ENCODE results near the gene EPHA2. TPM values are rescaled to one million over a fixed set of nuclear protein-coding genes. Genes with fewer than 3 reads are reported as not detected.

EPHA2 gene
- total and polyA plus RNA-seq, 11 donors: 5.6 to 34.7 (median 14.6) TPM

DNA sequence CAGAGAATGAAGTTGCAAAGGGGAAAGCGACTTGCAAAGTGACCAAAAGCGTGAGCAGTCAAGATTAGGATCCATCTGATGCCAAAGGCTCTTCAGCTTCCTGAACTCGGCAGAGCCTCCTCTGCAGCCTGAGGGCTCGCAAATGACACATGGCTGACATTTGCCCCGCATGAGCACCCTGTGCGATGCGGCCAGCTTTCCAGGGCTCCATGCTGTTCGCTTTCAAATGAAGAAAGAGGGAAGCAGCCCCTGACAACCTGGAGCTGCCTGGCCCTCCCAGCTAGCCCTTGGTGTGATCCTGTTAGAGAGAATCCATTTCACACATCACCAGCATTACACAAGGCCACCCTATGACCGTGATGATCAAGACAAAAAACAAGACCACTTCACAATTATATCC lies 62.3 kb downstream of the EPHA2 start:
- no peaks in the 10 kb centered on the region for H3K9me3 ChIP-seq
- H3K4me1 ChIP-seq: peaks cover 0 to 7% (median 3%) of the 10 kb centered on the region in 12 donors
- 81 to 85% (median 83%) methylated on average over 9 of the region's 9 CpGs for WGBS, 4 donors
- H3K27ac ChIP-seq: no peak overlapping the region
- ATAC-seq: no peak
- no peak for TF ChIP-seq POLR2A (IDR thresholded peaks at IDR 0.05)
- TF ChIP-seq, protein P1, sequence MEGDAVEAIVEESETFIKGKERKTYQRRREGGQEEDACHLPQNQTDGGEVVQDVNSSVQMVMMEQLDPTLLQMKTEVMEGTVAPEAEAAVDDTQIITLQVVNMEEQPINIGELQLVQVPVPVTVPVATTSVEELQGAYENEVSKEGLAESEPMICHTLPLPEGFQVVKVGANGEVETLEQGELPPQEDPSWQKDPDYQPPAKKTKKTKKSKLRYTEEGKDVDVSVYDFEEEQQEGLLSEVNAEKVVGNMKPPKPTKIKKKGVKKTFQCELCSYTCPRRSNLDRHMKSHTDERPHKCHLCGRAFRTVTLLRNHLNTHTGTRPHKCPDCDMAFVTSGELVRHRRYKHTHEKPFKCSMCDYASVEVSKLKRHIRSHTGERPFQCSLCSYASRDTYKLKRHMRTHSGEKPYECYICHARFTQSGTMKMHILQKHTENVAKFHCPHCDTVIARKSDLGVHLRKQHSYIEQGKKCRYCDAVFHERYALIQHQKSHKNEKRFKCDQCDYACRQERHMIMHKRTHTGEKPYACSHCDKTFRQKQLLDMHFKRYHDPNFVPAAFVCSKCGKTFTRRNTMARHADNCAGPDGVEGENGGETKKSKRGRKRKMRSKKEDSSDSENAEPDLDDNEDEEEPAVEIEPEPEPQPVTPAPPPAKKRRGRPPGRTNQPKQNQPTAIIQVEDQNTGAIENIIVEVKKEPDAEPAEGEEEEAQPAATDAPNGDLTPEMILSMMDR (IDR thresholded peaks at IDR 0.05): no peak
- no peak for DNase-seq
- no peaks in the 10 kb centered on the region for H3K27me3 ChIP-seq
- intact Hi-C loops (cut with DNase I): loop anchor here in 1 of 10 donors (5.0 kb wide), 1 partner anchor 34 kb away; no protein-coding TSS in a partner anchor
- H3K36me3 ChIP-seq: no peaks in the 10 kb centered on the region
- no peak overlapping the region for H3K4me3 ChIP-seq

DNA sequence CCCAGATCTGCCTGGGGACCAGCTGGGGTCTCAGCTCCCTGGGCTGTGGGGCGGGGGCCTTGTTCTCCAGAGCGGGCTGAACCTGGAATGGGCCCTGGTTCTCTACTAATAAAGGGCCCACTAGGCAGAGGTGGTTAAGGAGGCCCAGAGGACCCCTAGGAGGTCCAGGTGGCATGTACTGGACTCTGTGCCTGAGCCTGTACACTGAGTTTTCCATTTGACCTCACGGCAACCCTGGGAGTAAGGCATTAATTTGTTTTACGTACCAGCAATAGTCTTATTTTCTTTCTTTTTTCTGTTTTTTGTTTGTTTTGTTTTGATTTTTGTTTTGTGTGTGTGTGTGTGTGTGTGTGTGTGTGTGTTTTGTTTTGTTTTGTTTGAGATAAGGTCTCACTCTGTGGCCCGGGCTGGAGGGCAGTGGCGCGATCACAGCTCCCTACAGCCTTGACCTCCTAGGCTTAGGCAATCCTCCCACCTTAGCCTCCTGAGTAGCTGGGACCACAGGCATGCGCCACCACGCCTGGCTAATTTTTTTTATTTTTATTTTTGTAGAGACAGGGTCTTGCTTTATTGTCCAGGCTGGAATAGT lies 62.9 kb downstream of the EPHA2 start:
- intact Hi-C loops (cut with DNase I): loop anchor here in 1 of 10 donors (5.0 kb wide), 1 partner anchor 34 kb away; no protein-coding TSS in a partner anchor
- no peak for ATAC-seq

DNA sequence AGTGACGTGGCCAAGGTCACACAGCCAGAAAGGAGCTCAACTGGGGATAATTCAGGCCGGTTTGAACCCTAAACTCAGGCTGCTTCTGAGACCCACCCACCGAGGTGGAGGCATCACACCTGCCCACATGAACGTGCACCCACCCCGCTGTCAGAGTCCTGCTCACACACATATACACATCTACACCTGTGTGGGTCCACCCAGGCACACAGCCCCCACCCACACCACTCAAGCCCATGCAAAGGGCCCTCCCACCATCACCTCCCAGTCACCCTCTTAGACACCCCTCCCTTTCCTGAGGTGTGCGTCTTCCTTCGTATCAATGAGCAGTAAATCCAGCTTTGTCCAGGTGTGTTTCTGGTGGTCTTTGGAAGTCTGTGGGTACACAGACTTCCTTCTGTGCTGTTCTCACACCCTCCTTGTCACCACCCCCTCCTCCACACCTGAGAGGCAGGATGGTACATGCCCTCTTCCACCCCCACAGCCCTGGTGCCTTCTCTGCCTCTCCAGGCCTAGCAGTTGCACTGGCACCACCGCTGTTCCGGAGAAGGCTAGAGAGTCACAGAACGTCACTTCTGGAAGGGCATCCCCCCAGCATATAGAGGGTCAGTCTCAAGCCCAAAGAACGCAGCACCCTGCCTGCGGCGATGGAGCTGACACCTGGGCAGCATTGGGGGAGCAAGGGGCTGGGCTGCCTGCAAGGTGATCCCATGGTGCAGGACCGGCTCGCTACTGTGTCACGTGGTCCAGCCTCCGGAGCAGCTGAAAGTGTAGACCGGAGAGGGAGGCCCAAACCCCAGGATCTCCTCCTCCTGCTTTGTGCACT lies 63.6 kb downstream of the EPHA2 start:
- H3K9me3 ChIP-seq: no peaks in the 10 kb centered on the region
- H3K27me3 ChIP-seq: no peaks in the 10 kb centered on the region
- no peak for ATAC-seq
- H3K4me1 ChIP-seq: peaks cover 0 to 17% (median 11%) of the 10 kb centered on the region in 12 donors
- H3K4me3 ChIP-seq: no peak overlapping the region
- intact Hi-C loops (cut with DNase I): loop anchor here in 1 of 10 donors (5.0 kb wide), 1 partner anchor 35 kb away; no protein-coding TSS in a partner anchor
- WGBS, 4 donors: 88 to 92% (median 92%) methylated on average over 18 of the region's 18 CpGs
- no peaks in the 10 kb centered on the region for H3K36me3 ChIP-seq
- TF ChIP-seq, protein P1 (IDR thresholded peaks at IDR 0.05): no peak
- no peak for TF ChIP-seq POLR2A (IDR thresholded peaks at IDR 0.05)
- DNase-seq: no peak
- no peak overlapping the region for H3K27ac ChIP-seq

More for the DNA sequence above, 62.9 kb downstream of the EPHA2 start:
- Histone ChIP-seq H3K27ac (no peak overlapping the region), H3K27me3 (no peaks in the 10 kb centered on the region), H3K4me1 (peaks cover 0 to 13% (median 8%) of the 10 kb centered on the region in 12 donors), H3K9me3 (no peaks in the 10 kb centered on the region), H3K36me3 (no peaks in the 10 kb centered on the region), H3K4me3 (no peak overlapping the region)
- TF ChIP-seq POLR2A (IDR thresholded peaks at IDR 0.05): no peak
- TF ChIP-seq, protein P1 (IDR thresholded peaks at IDR 0.05): no peak
- 91 to 97% (median 95%) methylated on average over 9 of the region's 9 CpGs for WGBS, 4 donors
- DNase-seq: no peak

DNA sequence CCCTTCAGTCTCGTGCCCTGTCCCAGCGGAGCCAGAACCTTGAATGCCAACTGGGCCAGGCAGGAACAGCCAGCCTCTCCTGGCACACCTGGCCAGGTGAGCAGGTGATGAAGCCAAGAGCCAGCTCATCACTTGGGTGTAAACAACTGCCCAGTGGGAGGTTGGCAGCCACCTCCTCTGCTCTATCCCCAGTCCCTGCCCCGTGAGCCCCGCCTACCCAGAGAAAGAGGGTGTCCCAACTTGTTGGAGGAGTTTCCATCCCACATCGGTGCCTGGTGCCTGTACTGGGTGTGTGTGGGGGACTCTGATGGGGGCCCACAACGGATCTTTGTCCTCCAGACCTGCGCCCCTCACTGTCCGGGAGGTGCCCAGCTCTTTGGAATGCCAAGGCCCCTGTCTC lies 64.6 kb downstream of the EPHA2 start:
- intact Hi-C loops (cut with DNase I): loop anchor here in 1 of 10 donors (5.0 kb wide), 1 partner anchor 36 kb away; no protein-coding TSS in a partner anchor
- H3K4me3 ChIP-seq: no peak overlapping the region
- DNase-seq (no peak), ATAC-seq (no peak)
- peaks cover 0 to 17% (median 11%) of the 10 kb centered on the region in 12 donors for H3K4me1 ChIP-seq
- no peak overlapping the region for H3K27ac ChIP-seq
- no peaks in the 10 kb centered on the region for H3K36me3 ChIP-seq
- TF ChIP-seq, protein P1 (IDR thresholded peaks at IDR 0.05): no peak
- TF ChIP-seq POLR2A (IDR thresholded peaks at IDR 0.05): no peak
- H3K9me3 ChIP-seq: no peaks in the 10 kb centered on the region
- no peaks in the 10 kb centered on the region for H3K27me3 ChIP-seq
- 85 to 90% (median 88%) methylated on average over 8 of the region's 8 CpGs for WGBS, 4 donors
